Mucosa of descending colon (tissue), 3 donors: ENCODE results near the gene GLIPR2. TPM values are rescaled to one million over a fixed set of nuclear protein-coding genes. Genes with fewer than 3 reads are reported as not detected.
"Not testable (repeated sequence)": the region's sequence is repeated elsewhere in the genome, so short reads cannot be mapped to it uniquely, and the experiment has no call there.

Experiments used
- ATAC-seq: fragments of 200-7000 bp; cut with Tn5 transposase; one replicate; pipeline ENCODE4 v1.9.1; 2020; ENCODE audit warnings: mild to moderate bottlenecking, moderate library complexity
- DNase-seq, 3 donors: peaks; one replicate each; pipeline ENCODE4 v3.0.0-alpha.2; 2020
- H3K36me3 ChIP-seq: fragments of 200-600 bp; one replicate; pipeline ENCODE4 v1.8.0; 2021; ENCODE audit warnings: low read depth, mild to moderate bottlenecking
- H3K4me1 ChIP-seq: fragments of 200-600 bp; one replicate; pipeline ENCODE4 v1.8.0; 2021; ENCODE audit warnings: low read depth, mild to moderate bottlenecking
- H3K4me3 ChIP-seq: fragments of 200-600 bp; one replicate; pipeline ENCODE4 v1.8.0; 2021; ENCODE audit warnings: mild to moderate bottlenecking
- H3K9me3 ChIP-seq: fragments of 200-600 bp; one replicate; pipeline ENCODE4 v1.8.0; 2021; ENCODE audit warnings: mild to moderate bottlenecking
- CTCF ChIP-seq: fragments of 200-600 bp; IDR thresholded peaks from one replicate; pipeline ENCODE4 v1.8.0; 2022; ENCODE audit warnings: antibody characterized with exemption, mild to moderate bottlenecking
- intact Hi-C, 2 donors: fragments of 100-400 bp; cut with DNase I in 1 of 2; cut with micrococcal nuclease in 1 of 2; formaldehyde crosslinking; loops; one replicate each; pipeline versions ENCODE4 v1.11.0 to v1.11.1; 2022; cut with DNase I, micrococcal nuclease
- total RNA-seq, 3 donors: library from RNA; stranded (reverse); fragmentation: NEBNext Ultra II Directional in 2 of 3; extraction: Animal tissue kit (Norgen Biotek cat#: 25700) in 2 of 3; gene quantifications; one replicate each; pipeline versions ENCODE4 v1.2.1 to v1.2.4, GENCODE V29; 2021 to 2023
- donor health status: DM: no; HTN: no; CAD: no; lungs with moderate emphysema.
- donor health status: DM: no; HTN: no; CAD: no.
- donor health status: DM: no; HTN: yes; CAD: no.

The GLIPR2 gene
- total RNA-seq, 3 donors from 2014 or later: 28.1 to 58.4 (median 37.5) TPM

- Histone ChIP-seq H3K36me3 (no peaks in the 10 kb centered on the region), H3K4me3 (no peak overlapping the region), H3K4me1 (peaks cover 6% of the 10 kb centered on the region), H3K9me3 (no peaks in the 10 kb centered on the region)
- TF ChIP-seq CTCF: no peak
- DNase-seq (no peak), ATAC-seq (peak; percentile 41)
- intact Hi-C loops: no loop called here
Observed at GRCh38 chr9:36158122-36158521, 21.6 kb downstream of the GLIPR2 start.

GRCh38 chr9:36158917-36159316 lies 22.4 kb downstream of the GLIPR2 start:
- no peaks in the 10 kb centered on the region for H3K9me3 ChIP-seq
- DNase-seq (no peak), ATAC-seq (no peak)
- no peak for TF ChIP-seq CTCF
- H3K4me1 ChIP-seq: peaks cover 6% of the 10 kb centered on the region
- no peak overlapping the region for H3K4me3 ChIP-seq
- no peaks in the 10 kb centered on the region for H3K36me3 ChIP-seq
- intact Hi-C loops: no loop called here

GRCh38 chr9:36159509-36159908 lies 23.0 kb downstream of the GLIPR2 start:
- H3K36me3 ChIP-seq, DNase-seq, H3K4me3 ChIP-seq, H3K9me3 ChIP-seq, ATAC-seq, intact Hi-C loops, H3K4me1 ChIP-seq: not testable (repeated sequence)

- H3K4me1 ChIP-seq, H3K4me3 ChIP-seq, ATAC-seq, intact Hi-C loops, DNase-seq, H3K36me3 ChIP-seq, H3K9me3 ChIP-seq: not testable (repeated sequence)
Observed at GRCh38 chr9:36160126-36160525, 23.6 kb downstream of the GLIPR2 start.

- Histone ChIP-seq H3K9me3 (no peaks in the 10 kb centered on the region), H3K4me1 (peaks cover 5% of the 10 kb centered on the region), H3K36me3 (no peaks in the 10 kb centered on the region), H3K4me3 (no peak overlapping the region)
- intact Hi-C loops: no loop called here
- ATAC-seq: no peak
- peak in 1 of 3 donors; percentile 4 for DNase-seq
- no peak for TF ChIP-seq CTCF
Observed at GRCh38 chr9:36161187-36161586, 24.7 kb downstream of the GLIPR2 start.

- peaks cover 7% of the 10 kb centered on the region for H3K4me1 ChIP-seq
- H3K4me3 ChIP-seq: no peak overlapping the region
- H3K36me3 ChIP-seq: no peaks in the 10 kb centered on the region
- no peak for TF ChIP-seq CTCF
- no peak for ATAC-seq
- peak in 1 of 3 donors; percentile 19 for DNase-seq
- H3K9me3 ChIP-seq: no peaks in the 10 kb centered on the region
- intact Hi-C loops: no loop called here
Observed at GRCh38 chr9:36162211-36162738, 25.7 kb downstream of the GLIPR2 start.
